ENCODE measurements around the gene ZNF513. TPM values are rescaled to one million over a fixed set of nuclear protein-coding genes. Genes with fewer than 3 reads are reported as not detected.
"Not testable (repeated sequence)": the region's sequence is repeated elsewhere in the genome, so short reads cannot be mapped to it uniquely, and the experiment has no call there.

Gene ZNF513
- total and polyA plus RNA-seq, 3 donors from 2014 or later, result 26.7 to 39.8 (median 39.4) TPM

DNA sequence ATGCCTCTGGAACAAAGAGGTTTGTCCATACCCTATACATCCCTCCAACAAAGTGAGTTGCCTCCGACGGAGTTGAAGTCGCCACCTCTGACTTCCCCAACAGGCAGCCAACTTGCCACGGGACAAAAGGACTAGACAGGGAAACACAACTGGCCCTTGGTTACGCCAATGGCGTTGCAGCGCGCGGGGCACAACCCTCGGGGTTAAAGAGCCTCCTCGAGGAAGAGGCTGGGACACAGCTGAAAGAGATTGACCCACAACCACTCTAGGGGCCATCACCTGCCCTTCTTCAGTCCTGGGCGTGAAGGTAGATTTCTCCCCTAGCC lies 24.5 kb downstream of the ZNF513 start:
- DNase-seq, result peak; percentile 70
- no peaks in the 10 kb centered on the region for H3K36me3 ChIP-seq (ENCODE audit: low read depth, missing control alignments)
- H3K27ac ChIP-seq, result peak overlapping the region; percentile 88 to 89
- no peaks in the 10 kb centered on the region for H3K9me3 ChIP-seq
- WGBS, 2 donors, result 0% methylated on average over 12 of the region's 12 CpGs
- H3K4me3 ChIP-seq, result peak overlapping the region; percentile 91 to 94
- H3K4me1 ChIP-seq, result peaks cover 31% of the 10 kb centered on the region
- TF ChIP-seq, protein P1, sequence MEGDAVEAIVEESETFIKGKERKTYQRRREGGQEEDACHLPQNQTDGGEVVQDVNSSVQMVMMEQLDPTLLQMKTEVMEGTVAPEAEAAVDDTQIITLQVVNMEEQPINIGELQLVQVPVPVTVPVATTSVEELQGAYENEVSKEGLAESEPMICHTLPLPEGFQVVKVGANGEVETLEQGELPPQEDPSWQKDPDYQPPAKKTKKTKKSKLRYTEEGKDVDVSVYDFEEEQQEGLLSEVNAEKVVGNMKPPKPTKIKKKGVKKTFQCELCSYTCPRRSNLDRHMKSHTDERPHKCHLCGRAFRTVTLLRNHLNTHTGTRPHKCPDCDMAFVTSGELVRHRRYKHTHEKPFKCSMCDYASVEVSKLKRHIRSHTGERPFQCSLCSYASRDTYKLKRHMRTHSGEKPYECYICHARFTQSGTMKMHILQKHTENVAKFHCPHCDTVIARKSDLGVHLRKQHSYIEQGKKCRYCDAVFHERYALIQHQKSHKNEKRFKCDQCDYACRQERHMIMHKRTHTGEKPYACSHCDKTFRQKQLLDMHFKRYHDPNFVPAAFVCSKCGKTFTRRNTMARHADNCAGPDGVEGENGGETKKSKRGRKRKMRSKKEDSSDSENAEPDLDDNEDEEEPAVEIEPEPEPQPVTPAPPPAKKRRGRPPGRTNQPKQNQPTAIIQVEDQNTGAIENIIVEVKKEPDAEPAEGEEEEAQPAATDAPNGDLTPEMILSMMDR (IDR thresholded peaks at IDR 0.05), result no peak
- no peak for TF ChIP-seq POLR2A (IDR thresholded peaks at IDR 0.05)
- no peaks in the 10 kb centered on the region for H3K27me3 ChIP-seq
- intact Hi-C loops (cut with DNase I; ENCODE audit: low total_unique reads), result no loop called here

DNA sequence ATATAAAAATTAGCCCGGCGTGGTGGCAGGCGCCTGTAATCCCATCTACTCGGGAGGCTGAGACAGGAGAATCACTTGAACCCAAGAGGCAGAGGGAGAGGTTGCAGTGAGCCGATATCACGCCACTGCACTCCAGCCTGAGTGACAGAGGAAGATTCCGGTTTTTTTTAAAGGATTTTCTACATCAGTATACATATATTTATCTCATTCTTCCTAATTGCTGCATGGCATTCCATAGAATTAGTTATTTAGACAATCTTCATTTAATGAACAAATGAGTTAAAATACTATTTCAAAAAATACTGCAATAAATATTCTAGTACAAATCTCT lies 26.0 kb downstream of the ZNF513 start:
- TF ChIP-seq POLR2A (IDR thresholded peaks at IDR 0.05), result no peak
- TF ChIP-seq, protein P1 (IDR thresholded peaks at IDR 0.05), result no peak
- Histone ChIP-seq H3K9me3 (no peaks in the 10 kb centered on the region), H3K27me3 (no peaks in the 10 kb centered on the region), H3K4me1 (peaks cover 38% of the 10 kb centered on the region), H3K4me3 (no peak overlapping the region), H3K36me3 (ENCODE audit: low read depth, missing control alignments) (no peaks in the 10 kb centered on the region), H3K27ac (no peak overlapping the region)
- DNase-seq, result no peak
- 86 to 90% methylated on average over 7 of the region's 7 CpGs for WGBS, 2 donors
- intact Hi-C loops (cut with DNase I; ENCODE audit: low total_unique reads), result no loop called here

DNA sequence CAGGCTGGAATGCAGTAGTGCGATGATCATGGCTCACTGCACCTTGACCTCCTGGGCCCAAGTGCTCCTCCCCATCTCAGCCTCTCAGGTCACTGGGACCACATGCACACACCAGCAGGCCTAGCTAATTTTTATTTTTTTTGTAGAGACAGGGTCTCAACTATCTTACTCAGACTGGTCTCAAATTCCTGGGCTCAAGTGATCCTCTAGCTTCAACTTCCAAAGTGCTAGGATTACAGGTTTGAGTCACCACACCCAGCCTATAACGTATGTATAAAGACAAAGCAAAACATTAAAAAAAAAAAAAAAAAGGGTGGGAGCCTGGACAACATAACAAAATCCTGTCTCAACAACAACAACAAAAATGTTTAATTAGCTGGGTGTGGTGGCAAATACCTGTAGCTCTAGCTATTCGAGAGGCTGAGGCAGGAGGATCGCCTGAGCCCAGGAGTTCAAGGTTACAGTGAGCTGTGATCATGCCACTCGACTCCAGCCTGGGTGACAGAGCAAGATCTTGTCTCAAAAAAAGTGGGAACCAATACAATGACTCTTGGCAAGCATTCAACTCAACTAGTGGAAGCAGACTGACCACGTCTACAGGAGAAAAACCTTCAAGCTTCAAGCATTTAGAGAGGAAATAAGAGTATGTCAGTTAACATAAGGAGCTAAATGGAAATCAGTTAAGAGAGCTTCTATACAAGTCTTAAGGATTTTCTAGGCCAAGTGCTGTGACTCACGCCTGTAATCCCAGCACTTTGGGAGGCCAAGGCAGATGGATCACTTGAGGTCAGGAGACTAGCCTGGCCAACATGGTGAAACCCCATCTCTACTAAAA lies 26.6 kb downstream of the ZNF513 start:
- Histone ChIP-seq H3K4me1 (peaks cover 38% of the 10 kb centered on the region), H3K9me3 (no peaks in the 10 kb centered on the region), H3K27me3 (no peaks in the 10 kb centered on the region), H3K36me3 (ENCODE audit: low read depth, missing control alignments) (no peaks in the 10 kb centered on the region), H3K27ac (no peak overlapping the region), H3K4me3 (no peak overlapping the region)
- TF ChIP-seq POLR2A (IDR thresholded peaks at IDR 0.05), result no peak
- TF ChIP-seq, protein P1 (IDR thresholded peaks at IDR 0.05), result no peak
- intact Hi-C loops (cut with DNase I; ENCODE audit: low total_unique reads), result no loop called here
- DNase-seq, result no peak
- 61 to 66% methylated on average over 7 of the region's 7 CpGs for WGBS, 2 donors

DNA sequence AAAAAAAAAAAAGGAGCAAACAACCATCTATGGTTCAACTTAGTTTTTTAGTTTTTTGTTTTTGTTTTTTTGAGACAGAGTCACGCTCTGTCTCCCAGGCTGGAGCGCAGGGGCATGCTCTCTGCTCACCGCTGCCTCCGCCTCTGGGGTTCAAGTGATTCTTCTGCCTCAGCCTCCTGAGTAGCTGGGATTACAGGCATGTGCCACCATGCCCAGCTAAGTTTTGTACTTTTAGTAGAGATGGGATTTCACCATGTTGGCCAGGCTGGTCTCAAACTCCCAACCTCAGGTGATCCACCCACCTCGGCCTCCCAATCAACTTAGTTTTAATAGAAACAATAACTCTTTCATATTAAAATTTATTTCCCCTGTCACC lies 27.2 kb downstream of the ZNF513 start:
- H3K27ac ChIP-seq; H3K9me3 ChIP-seq; H3K27me3 ChIP-seq; H3K4me3 ChIP-seq; H3K36me3 ChIP-seq (ENCODE audit: low read depth, missing control alignments); intact Hi-C loops (cut with DNase I; ENCODE audit: low total_unique reads); DNase-seq: not testable (repeated sequence)
- WGBS, 2 donors, result 92 to 96% methylated on average over 5 of the region's 5 CpGs
- peaks cover 38% of the 10 kb centered on the region for H3K4me1 ChIP-seq

DNA sequence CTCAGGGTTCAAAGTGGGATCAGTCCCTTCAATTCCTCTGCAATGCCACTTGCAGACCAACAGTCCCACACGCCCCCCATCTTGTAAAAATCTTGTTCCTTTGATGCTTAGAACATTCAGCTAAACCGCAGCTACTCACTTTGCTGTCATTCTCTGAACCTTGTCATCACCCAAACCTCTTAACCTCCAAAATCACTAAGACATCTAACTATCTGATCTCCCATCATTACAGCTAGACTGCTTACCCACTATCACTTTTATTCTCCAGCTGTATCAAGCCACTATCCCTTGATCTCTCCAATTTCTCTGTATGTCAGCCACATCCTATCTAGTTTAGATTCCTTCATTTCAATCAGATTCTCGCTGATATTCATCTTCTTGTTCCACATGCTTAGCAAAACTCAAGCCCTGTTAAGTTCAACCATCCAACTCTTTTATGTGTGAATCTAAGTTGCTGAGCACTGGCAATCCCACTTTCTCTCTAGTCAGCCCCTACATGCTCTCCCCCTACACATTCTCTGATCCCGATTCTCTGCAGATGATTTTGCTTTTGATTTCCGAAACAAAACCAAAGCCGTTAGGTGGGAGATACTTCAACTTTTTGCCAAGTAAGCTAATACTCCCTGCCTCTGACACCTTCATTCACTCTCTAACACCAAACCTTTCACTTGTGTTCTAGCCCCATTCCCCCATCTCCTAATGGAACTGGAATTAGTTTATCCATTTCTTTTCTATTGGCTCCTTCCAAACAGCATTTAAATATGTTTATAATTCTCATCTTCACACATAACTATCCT lies 28.5 kb downstream of the ZNF513 start:
- 74 to 79% methylated on average over 6 of the region's 6 CpGs for WGBS, 2 donors
- TF ChIP-seq, protein P1 (IDR thresholded peaks at IDR 0.05), result no peak
- no peak for TF ChIP-seq POLR2A (IDR thresholded peaks at IDR 0.05)
- intact Hi-C loops (cut with DNase I; ENCODE audit: low total_unique reads), result no loop called here
- no peak for DNase-seq
- no peak overlapping the region for H3K27ac ChIP-seq
- H3K4me3 ChIP-seq, result no peak overlapping the region
- peaks cover 27% of the 10 kb centered on the region for H3K4me1 ChIP-seq
- H3K36me3 ChIP-seq (ENCODE audit: low read depth, missing control alignments), result no peaks in the 10 kb centered on the region
- H3K27me3 ChIP-seq, result no peaks in the 10 kb centered on the region
- H3K9me3 ChIP-seq, result no peaks in the 10 kb centered on the region
